ENCODE results near the gene STARD13.

DNA sequence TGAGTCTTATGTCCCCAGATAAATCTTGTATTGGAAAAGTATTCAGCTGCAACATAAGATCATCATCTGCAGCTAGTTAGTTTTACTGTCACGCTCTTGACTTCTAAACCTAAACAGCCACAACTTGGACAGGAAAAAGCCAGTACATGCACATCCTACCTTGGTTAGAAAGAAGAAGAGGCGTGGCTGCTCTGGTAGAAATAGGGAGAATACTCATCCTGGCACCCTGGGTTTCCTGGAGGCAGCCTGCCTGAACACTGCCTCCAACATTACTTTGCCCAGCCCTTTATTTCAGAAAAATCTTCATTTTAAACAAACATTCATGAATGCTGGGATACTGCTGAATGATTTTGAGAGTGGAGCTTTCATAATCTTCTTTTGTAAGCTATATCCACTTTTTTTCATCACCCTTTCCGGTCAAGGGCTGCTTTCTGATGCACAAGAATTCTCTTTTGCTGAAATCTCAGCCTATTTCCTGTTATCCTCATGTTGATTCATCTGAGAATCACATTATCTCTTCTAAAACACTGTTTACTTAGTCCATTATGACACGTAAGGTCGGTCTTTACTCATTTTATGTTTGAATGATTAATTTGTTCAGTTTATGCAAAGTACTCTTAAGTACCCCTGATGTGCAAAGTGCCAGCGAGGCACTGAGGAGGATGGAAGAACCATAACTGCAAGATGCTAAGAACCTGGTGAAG is 55.2 kb downstream of the STARD13 start:
- TF ChIP-seq POLR2A (IDR thresholded peaks at IDR 0.05): no peak
- TF ChIP-seq, protein P1, sequence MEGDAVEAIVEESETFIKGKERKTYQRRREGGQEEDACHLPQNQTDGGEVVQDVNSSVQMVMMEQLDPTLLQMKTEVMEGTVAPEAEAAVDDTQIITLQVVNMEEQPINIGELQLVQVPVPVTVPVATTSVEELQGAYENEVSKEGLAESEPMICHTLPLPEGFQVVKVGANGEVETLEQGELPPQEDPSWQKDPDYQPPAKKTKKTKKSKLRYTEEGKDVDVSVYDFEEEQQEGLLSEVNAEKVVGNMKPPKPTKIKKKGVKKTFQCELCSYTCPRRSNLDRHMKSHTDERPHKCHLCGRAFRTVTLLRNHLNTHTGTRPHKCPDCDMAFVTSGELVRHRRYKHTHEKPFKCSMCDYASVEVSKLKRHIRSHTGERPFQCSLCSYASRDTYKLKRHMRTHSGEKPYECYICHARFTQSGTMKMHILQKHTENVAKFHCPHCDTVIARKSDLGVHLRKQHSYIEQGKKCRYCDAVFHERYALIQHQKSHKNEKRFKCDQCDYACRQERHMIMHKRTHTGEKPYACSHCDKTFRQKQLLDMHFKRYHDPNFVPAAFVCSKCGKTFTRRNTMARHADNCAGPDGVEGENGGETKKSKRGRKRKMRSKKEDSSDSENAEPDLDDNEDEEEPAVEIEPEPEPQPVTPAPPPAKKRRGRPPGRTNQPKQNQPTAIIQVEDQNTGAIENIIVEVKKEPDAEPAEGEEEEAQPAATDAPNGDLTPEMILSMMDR (IDR thresholded peaks at IDR 0.05): no peak
